HPDE6-E6E7 (cell line): ENCODE results near the gene GALNT16.
"Not testable (repeated sequence)": the region's sequence is repeated elsewhere in the genome, so short reads cannot be mapped to it uniquely, and the experiment has no call there.

Source experiments
- DNase-seq: peaks from one replicate; pipeline ENCODE4 v3.0.0; 2011; ENCODE audit warnings: missing footprints; ENCODE audit errors: extremely low spot score

The GALNT16 gene

DNA sequence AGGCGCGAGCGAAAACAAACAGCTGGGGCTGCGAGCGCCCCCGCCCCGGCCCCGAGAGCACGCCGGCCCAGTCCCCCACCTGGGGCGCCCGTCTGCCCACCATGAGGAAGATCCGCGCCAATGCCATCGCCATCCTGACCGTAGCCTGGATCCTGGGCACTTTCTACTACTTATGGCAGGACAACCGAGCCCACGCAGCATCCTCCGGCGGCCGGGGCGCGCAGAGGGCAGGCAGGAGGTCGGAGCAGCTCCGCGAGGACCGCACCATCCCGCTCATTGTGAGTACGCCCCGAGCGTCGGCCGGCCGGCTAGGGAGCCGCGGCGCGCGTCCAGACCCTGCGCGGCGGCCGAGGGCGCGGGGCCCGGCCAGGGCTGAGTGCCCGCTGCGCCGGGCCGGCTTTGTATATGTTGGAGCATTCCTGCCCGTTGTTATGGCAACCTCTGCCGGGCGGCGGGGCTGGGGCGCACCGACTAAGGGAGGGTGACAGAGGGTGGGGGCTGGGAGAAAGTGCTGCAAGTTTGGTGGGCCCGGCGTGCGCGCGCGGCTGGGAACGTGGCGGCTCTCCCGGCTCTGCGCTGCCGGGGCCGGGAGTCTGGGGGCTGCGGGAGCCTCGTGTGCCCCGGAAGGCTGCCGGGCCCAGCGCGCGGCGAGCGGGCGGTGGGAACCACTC lies 367 bp downstream of the GALNT16 start:
- no peak for DNase-seq

DNA sequence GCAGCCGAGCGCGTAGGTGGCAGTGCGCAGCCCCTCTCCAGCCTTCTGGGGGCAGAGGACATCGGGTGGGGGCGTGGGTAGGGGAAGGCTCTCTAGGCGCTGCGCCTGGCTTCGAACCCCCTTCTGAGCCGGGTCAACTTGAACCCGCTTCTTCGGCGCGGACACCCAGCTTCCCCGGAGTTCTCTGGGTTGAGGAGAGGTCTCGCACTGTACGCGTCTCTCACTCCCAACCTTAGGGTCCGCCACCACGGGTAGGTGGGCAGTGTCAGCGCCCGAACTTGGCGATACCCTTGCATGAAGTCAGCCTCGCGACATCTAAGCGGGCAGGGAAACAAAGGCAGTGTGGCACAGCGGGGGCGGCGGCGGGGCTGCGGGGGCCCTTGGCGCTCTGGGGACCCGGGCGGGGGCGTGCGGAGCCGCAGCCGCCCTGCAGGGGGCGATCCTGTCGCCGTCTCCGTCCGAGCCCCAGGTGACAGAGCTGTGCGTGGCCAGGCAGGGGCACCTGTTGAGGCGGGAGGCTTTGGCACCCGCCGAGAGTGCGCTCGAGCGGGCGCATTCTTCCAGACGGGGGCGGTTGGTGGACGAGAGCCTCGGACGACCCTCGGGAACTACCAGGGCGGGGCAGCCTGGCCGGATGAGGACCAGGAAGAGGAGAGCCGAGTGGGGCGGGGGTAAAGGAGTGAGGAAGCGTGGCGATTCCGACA lies 1.1 kb downstream of the GALNT16 start:
- no peak for DNase-seq

DNA sequence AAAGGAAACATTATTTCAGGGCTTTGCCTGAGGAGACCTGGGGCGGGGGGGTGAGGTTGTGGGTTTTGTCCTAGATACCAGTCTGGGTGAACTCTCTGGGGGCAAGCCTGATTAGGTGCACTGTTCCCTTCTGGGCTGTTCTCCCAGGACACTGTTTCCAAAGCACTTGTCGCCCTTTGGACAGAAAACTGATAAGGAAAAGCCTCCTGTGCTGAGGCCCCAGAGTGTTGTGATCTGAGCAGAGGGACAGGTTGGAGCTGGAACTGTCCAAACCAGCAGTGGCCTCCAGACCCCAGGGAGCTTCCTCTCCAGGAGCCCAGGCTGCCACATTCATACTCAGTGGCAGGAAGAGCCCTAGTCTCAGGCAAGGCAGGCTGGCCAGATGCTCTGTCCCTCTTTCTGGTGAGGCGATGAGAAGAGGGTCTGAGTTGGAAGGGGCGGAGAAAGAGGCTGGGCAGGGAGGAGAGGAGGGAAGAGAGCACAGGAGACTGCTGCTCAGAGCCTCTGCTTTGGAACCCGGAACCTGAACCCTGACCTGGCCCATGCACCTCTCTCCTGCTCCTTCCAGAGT lies 1.9 kb downstream of the GALNT16 start:
- DNase-seq, result no peak

DNA sequence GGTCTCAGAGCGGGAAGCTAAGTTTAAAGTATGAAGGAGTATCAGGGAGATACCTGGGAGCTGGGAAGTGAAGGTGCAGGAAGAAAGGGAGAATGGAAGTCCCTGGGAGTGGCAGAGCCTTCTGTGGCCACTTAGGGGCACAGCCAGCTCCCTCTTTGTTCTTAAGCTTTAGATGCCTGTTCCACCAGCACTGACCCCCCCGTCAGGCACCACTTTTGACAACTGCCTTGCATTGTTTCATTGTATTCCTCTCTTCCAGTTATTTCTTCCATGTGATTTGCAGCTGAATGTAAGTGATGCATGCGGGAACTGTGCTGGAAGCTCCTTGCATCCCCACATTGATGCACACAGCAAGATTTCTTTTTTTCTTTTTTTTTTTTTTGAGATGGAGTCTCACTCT lies 2.6 kb downstream of the GALNT16 start:
- DNase-seq, result no peak

DNA sequence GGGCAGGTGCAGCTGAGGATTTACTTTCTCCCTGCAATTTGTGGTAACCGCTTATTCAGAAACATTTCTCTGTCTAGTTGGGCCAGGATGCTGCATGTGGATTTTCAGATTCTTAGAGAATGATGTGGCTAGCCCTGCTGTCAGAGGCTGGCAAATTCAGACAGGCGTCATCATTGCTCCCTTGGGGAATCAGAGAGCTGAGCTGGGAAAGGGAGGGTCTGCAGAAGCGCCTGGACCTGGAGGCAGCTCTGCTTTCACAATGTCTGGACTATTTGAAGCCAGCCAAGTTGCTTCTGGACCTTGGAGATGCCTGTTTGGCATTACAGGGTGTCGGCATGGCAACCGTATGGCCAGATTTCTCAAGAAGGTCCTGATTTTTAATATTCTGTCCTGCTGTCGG lies 3.4 kb downstream of the GALNT16 start:
- DNase-seq, result no peak

DNA sequence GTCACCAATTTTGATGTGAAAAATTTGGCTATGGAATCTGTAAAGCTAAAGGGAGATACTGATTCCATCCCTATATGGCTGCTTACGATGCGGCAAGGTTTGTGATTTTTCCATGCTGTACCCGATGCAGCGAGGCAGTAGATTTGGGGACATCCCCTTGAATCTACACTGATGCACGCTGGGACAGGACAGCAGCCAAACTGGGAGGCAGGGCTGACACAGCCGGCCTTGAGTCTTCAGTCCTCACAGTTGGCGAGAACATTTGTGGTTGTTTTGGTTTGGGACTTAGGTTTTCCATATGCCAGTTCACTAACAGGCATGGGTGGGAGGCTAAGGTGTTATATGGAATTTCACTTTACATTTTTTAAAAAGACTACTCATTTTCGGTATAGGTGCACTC lies 3.8 kb downstream of the GALNT16 start:
- DNase-seq, result no peak

GRCh38 chr14:69266572-69267345 lies 6.8 kb downstream of the GALNT16 start:
- DNase-seq, result no peak

DNA sequence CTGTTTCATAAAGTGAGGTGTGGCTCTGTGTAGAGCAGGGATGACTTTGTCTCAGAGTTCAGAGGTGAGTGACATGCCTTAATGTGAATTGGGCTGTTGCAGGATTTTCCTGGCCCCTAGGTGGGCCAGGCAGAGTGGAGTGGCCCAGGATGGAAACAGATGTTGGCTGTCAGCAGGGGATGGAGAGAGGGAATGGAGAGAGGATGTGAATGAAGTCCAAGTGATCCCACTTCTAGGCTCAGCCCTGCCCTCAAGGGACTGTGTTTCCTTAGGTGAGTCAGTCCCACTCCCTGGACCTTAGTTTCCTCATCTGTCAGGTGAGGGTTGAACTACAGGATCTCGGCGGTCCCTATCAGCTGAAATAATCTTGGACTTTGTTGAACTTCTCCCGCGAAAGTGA lies 7.5 kb downstream of the GALNT16 start:
- DNase-seq, result no peak

DNA sequence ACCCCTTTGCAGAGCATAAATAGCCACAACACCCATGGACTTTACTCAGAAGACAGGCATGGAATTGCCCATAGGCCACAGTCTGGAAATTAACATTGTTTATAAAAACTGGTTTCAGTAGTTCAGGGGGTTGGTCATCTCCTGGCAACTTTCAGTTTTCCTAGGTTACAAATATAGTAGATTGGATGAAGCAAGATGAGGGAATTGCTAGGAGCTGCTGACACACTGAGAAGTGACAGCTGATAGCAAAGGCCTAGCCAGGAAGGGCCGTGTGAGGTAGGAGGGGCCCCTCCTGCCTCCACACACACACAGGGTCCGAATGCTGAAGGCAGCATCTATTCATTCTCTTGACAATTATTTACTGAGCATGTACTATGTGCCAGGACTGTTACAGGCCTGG lies 8.3 kb downstream of the GALNT16 start:
- no peak for DNase-seq

- DNase-seq, result no peak
Observed at GRCh38 chr14:69268763-69269162, 8.8 kb downstream of the GALNT16 start.

DNA sequence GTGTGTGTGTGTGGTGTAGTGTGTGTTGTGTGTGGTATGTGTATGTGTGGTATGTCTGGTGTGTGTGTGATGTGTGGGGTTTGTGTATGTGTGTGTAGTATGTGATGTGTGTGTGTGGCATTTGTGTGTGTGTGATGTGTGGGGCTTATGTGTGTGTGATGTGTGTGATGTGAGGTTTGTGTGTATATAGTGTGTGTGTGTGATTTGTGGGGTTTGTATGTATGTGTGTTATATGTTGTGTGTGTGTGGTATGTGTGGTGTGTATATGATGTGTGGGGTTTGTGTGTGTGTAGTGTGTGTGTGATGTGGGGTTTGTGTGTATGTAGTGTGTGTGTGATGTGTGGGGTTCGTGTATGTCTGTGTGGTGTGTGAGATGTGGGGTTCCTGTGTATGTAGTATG lies 9.4 kb downstream of the GALNT16 start:
- DNase-seq, result no peak

DNA sequence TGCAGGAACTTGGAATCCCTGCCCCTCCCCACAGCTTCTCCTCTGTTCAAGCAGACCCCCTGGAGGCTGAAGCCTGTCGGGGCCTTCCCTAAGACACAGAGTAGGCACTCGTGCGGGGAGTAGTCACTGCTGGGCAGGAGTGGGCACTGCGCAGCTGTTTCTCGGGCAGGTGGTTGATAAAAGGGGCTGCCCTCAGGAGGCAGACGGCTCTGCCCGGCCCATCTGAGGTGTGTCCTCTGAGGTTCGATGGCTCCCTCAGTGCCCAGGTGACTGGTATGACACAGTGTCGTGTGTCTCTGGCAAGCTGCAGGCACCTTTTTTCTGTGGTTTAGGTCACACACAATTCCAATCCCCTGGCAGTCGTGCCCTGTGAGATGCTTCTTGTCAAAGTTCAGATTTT lies 10.1 kb downstream of the GALNT16 start:
- no peak for DNase-seq

DNA sequence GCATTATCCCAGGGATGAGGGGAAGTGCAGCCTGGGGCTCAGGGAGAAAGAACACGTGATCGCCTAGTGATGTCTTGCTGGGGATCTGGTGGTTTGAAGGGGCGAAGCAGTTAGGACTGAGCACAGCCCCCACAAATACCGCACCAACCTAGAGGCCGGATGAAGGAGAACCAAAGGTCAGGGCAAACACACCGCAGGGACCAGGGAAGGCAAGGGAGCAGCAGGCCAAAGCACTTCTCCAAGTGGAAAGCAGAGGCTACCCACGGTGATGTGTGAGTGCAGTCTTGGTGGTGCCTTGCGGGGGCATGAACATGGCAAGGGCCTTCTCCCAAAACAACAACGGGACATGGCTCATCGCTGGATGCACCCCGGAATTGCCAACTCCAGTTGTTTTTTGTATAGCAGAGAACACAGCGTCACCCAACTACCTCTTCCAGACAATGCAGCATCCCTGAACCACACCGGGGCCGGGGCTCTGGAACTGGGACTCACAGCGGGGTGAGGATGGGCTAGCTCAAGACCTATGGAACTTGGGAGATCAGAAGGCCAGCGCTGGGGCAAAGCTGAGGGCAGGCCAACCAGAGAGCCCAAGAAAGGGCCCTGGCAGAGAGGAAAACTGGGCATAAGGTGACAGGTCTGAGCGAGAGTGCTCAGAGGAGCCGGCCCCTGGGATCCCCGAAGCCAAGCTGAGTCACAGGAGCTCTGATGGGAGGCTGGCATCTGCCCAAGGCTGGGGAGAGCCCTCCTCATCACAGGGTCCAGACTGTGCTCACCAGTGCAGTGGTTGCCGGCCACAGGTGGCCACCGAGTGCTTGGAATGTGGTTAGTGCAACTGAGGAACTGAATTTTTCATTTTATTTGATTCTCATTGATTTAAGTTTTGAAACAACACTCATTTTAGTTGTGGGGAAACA lies 11.1 kb downstream of the GALNT16 start:
- no peak for DNase-seq

DNA sequence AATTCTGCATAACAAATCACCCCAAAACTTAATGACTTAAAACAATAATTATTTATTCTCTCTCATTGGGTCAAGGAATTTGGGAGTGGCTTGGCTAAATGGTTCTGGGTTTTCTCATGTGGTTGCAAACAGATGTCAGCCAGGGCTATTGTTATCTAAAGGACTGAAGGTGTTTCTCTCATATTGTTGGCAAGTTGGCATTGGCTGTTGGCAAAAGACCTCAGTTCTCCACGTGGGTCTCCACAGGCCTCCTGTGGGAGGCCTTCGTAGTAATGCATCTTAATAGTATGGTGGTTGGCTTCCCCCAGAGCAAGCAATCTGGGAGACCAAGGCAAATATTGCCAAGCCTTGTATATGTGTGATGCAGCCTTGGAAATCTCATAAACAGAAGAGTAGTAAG lies 14.4 kb downstream of the GALNT16 start:
- DNase-seq, result no peak

DNA sequence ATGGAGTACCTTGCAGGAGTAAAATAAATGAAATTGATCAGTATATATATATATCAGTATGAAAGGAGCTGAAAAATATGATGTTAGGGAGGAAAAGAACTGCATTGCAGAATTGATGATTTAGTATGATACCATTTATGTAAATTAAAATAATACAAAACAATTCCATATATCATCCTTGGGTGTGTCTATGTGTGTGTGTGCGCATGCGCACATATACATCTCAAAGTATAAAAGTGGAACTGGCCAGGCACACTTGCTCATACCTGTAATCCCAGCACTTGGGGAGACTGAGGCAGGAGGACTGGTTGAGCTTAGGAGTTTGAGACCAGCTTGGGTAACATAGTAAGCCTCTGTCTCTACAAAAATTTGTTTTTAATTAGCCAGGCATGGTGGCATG lies 15.4 kb downstream of the GALNT16 start:
- no peak for DNase-seq

DNA sequence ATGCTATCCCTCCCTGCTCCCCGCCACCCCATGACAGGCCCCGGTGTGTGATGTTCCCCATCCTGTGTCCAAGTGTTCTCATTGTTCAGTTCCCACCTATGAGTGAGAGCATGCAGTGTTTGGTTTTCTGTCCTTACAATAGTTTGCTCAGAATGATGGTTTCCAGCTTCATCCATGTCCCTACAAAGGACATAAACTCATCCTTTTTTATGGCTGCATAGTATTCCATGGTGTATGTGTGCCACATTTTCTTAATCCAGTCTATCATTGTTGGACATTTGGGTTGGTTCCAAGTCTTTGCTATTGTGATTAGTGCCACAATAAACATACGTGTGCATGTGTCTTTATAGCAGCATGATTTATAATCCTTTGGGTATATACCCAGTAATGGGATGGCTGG lies 17.4 kb downstream of the GALNT16 start:
- not testable (repeated sequence) for DNase-seq

- DNase-seq, result no peak
Observed at GRCh38 chr14:69280746-69281291, 20.9 kb downstream of the GALNT16 start.

- no peak for DNase-seq
Observed at GRCh38 chr14:69281450-69282169, 21.7 kb downstream of the GALNT16 start.

DNA sequence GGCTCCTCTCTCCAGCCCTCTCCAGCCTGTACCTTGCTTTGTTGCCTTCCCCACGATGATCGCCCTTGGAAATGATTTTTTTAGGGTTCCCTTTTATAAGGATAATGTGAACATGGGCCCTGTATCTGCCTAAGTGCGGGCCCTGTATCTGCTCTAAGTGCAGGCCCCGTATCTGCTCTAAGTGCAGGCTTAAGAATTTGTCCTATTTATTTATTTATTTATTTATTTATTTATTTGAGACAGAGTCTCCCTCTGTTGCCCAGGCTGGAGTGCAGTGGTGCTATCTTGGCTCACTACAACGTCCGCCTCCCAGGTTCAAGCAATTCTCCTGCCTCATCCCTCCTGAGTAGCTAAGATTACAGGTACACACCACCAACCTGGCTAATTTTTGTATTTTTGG lies 22.5 kb downstream of the GALNT16 start:
- no peak for DNase-seq

DNA sequence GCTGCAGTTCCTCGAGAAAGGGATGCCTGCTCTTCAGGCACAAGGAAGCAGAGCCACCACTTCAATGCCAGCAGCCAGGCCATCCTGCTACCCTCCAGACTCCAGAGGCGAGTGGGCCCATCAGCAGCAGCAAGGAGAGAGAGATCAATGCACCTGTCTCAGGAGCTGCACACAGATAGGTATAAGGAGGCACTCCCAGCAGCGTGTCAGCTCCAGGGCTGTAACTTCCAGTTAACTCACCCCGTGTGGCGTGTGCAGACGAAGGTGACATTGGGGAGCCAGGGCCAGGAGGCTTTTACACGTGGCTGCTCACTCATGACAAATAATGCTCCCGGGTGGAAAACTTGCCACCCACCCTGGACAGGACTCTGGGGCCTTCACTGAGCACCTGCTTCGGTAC lies 24.2 kb downstream of the GALNT16 start:
- DNase-seq, result no peak
